HepG2 (cell line): ENCODE measurements around the gene PELI3. TPM values are rescaled to one million over a fixed set of nuclear protein-coding genes. Genes with fewer than 3 reads are reported as not detected.

Source experiments
- PREB ChIP-seq: sonication (generic); formaldehyde crosslinking; IDR thresholded peaks from 2 replicates; pipeline ENCODE4 v1.4.0; 2020; ENCODE audit warnings: missing genetic modification reagents
- TAF1 ChIP-seq: sonication (generic); formaldehyde crosslinking; IDR thresholded peaks from 2 replicates; pipeline ENCODE4 v1.4.0; 2020; ENCODE audit warnings: missing genetic modification reagents
- polyA plus RNA-seq, 8 experiments: library from polyadenylated mRNA; depleted of rRNA in 3 of 8; stranded (reverse) in 7 of 8; unstranded in 1 of 8; fragments of >200 nt; fragmentation: Illumina TruSeq in 4 of 8; extraction: Trizol in 4 of 8; gene quantifications; 2 replicates each; pipeline versions ENCODE4 v1.2.1 to v1.2.3, GENCODE V29; 2011 to 2016; ENCODE audit warnings: low read depth in 4 of 8, missing spikeins in 1 of 8, mixed read lengths in 1 of 8; ENCODE audit not compliant: insufficient read depth in 1 of 8
- small RNA-seq, 3 experiments: library from RNA; depleted of rRNA; stranded (forward); fragments of <200 nt; gene quantifications; one replicate each; pipeline ENCODE3, GENCODE V24; 2012; ENCODE audit warnings: low read depth in 2 of 3, low replicate concordance in 1 of 3; ENCODE audit not compliant: insufficient read length in 3 of 3, insufficient read depth in 2 of 3
- total RNA-seq, 5 experiments: library from RNA; depleted of rRNA; stranded (reverse); fragments of >200 nt; fragmentation: Illumina TruSeq; extraction: Trizol; gene quantifications; 2 replicates each; pipeline ENCODE4 v1.2.3, GENCODE V29; 2016; ENCODE audit warnings: low read depth in 1 of 5

The PELI3 gene
- total and polyA plus RNA-seq, 2 of the 13 experiments (the other 11 are each of a cell fraction or from before 2014, with no cell fraction given), result 2.0 to 4.0 TPM

- no peak for TF ChIP-seq PREB
- TF ChIP-seq TAF1 (CRISPR knock-in tag), result no peak
Measured at GRCh38 chr11:66524304-66525040, 57.8 kb downstream of the PELI3 start (continued).

Small RNA genes lying within 50 kb of the gene (small RNA-seq; reads per million reads assigned to genes)
- gene RF00416, result 0 reads per million in 3 experiments

Other genes with a start within 250 kb of the PELI3 start
- 5.8 and 8.9 TPM in 2 replicates for gene KLC2, start 209.2 kb upstream of the PELI3 start, total RNA-seq (2016; rRNA removed; fragmentation: Illumina TruSeq; extraction: Trizol)
- 9.2 and 13.5 TPM in 2 replicates for gene KLC2, start 209.2 kb upstream of the PELI3 start, polyA plus RNA-seq (2011; rRNA removed)
- gene RAB1B, start 198.3 kb upstream of the PELI3 start, total RNA-seq (2016; rRNA removed; fragmentation: Illumina TruSeq; extraction: Trizol), result 73.7 and 77.9 TPM in 2 replicates
- gene RAB1B, start 198.3 kb upstream of the PELI3 start, polyA plus RNA-seq (2011; rRNA removed), result 87.9 and 97.8 TPM in 2 replicates
- gene CNIH2, start 188.7 kb upstream of the PELI3 start, total RNA-seq (2016; rRNA removed; fragmentation: Illumina TruSeq; extraction: Trizol), result 0.18 and 0.60 TPM in 2 replicates
- 0.25 and 0.69 TPM in 2 replicates for gene CNIH2, start 188.7 kb upstream of the PELI3 start, polyA plus RNA-seq (2011; rRNA removed)
- gene YIF1A, start 177.8 kb upstream of the PELI3 start, total RNA-seq (2016; rRNA removed; fragmentation: Illumina TruSeq; extraction: Trizol), result 78.9 and 145 TPM in 2 replicates
- 133 and 166 TPM in 2 replicates for gene YIF1A, start 177.8 kb upstream of the PELI3 start, polyA plus RNA-seq (2011; rRNA removed)
- 0.10 and 0.18 TPM in 2 replicates for gene TMEM151A, start 175.0 kb upstream of the PELI3 start, total RNA-seq (2016; rRNA removed; fragmentation: Illumina TruSeq; extraction: Trizol)
- gene TMEM151A, start 175.0 kb upstream of the PELI3 start, polyA plus RNA-seq (2011; rRNA removed), result 0.33 and 0.48 TPM in 2 replicates
- gene CD248, start 149.9 kb upstream of the PELI3 start, total RNA-seq (2016; rRNA removed; fragmentation: Illumina TruSeq; extraction: Trizol), result 0.20 and 0.35 TPM in 2 replicates
- gene CD248, start 149.9 kb upstream of the PELI3 start, polyA plus RNA-seq (2011; rRNA removed), result 0.20 and 0.25 TPM in 2 replicates
- 3.9 and 4.1 TPM in 2 replicates for gene RIN1, start 130.5 kb upstream of the PELI3 start, total RNA-seq (2016; rRNA removed; fragmentation: Illumina TruSeq; extraction: Trizol)
- gene RIN1, start 130.5 kb upstream of the PELI3 start, polyA plus RNA-seq (2011; rRNA removed), result 2.4 and 4.2 TPM in 2 replicates
- gene BRMS1, start 121.8 kb upstream of the PELI3 start, total RNA-seq (2016; rRNA removed; fragmentation: Illumina TruSeq; extraction: Trizol), result 55.7 and 63.1 TPM in 2 replicates
- gene BRMS1, start 121.8 kb upstream of the PELI3 start, polyA plus RNA-seq (2011; rRNA removed), result 15.8 and 16.8 TPM in 2 replicates
- gene B4GAT1, start 119.3 kb upstream of the PELI3 start, total RNA-seq (2016; rRNA removed; fragmentation: Illumina TruSeq; extraction: Trizol), result 44.9 and 109 TPM in 2 replicates
- gene B4GAT1, start 119.3 kb upstream of the PELI3 start, polyA plus RNA-seq (2011; rRNA removed), result 40.4 and 47.8 TPM in 2 replicates
- 0.49 and 0.66 TPM in 2 replicates for gene SLC29A2, start 95.1 kb upstream of the PELI3 start, total RNA-seq (2016; rRNA removed; fragmentation: Illumina TruSeq; extraction: Trizol)
- gene SLC29A2, start 95.1 kb upstream of the PELI3 start, polyA plus RNA-seq (2011; rRNA removed), result 0.56 and 0.63 TPM in 2 replicates
- gene NPAS4, start 45.9 kb upstream of the PELI3 start, total RNA-seq (2016; rRNA removed; fragmentation: Illumina TruSeq; extraction: Trizol), result not detected in 2 replicates
- gene NPAS4, start 45.9 kb upstream of the PELI3 start, polyA plus RNA-seq (2011; rRNA removed), result not detected in 2 replicates
- 176 and 220 TPM in 2 replicates for gene MRPL11, start 28.1 kb upstream of the PELI3 start, total RNA-seq (2016; rRNA removed; fragmentation: Illumina TruSeq; extraction: Trizol)
- gene MRPL11, start 28.1 kb upstream of the PELI3 start, polyA plus RNA-seq (2011; rRNA removed), result 59.1 and 72.9 TPM in 2 replicates
- gene DPP3, start 13.5 kb downstream of the PELI3 start, total RNA-seq (2016; rRNA removed; fragmentation: Illumina TruSeq; extraction: Trizol), result 48.7 and 59.8 TPM in 2 replicates
- gene DPP3, start 13.5 kb downstream of the PELI3 start, polyA plus RNA-seq (2011; rRNA removed), result 38.4 and 48.4 TPM in 2 replicates
- gene BBS1, start 43.7 kb downstream of the PELI3 start, total RNA-seq (2016; rRNA removed; fragmentation: Illumina TruSeq; extraction: Trizol), result 8.1 and 14.1 TPM in 2 replicates
- 11.7 and 12.1 TPM in 2 replicates for gene BBS1, start 43.7 kb downstream of the PELI3 start, polyA plus RNA-seq (2011; rRNA removed)
- gene ZDHHC24, start 79.1 kb downstream of the PELI3 start, total RNA-seq (2016; rRNA removed; fragmentation: Illumina TruSeq; extraction: Trizol), result 1.9 and 4.3 TPM in 2 replicates
- gene ZDHHC24, start 79.1 kb downstream of the PELI3 start, polyA plus RNA-seq (2011; rRNA removed), result 4.3 and 6.0 TPM in 2 replicates
- gene ACTN3, start 80.0 kb downstream of the PELI3 start, total RNA-seq (2016; rRNA removed; fragmentation: Illumina TruSeq; extraction: Trizol), result 0.04 TPM in 1 of 2 replicates, not detected in the other
- 0.07 and 0.09 TPM in 2 replicates for gene ACTN3, start 80.0 kb downstream of the PELI3 start, polyA plus RNA-seq (2011; rRNA removed)
- not detected in 2 replicates for gene CTSF, start 101.7 kb downstream of the PELI3 start, total RNA-seq (2016; rRNA removed; fragmentation: Illumina TruSeq; extraction: Trizol)
- gene CTSF, start 101.7 kb downstream of the PELI3 start, polyA plus RNA-seq (2011; rRNA removed), result 0.17 TPM in 1 of 2 replicates, not detected in the other
- 0.17 and 0.42 TPM in 2 replicates for gene CCDC87, start 126.2 kb downstream of the PELI3 start, total RNA-seq (2016; rRNA removed; fragmentation: Illumina TruSeq; extraction: Trizol)
- 0.05 and 0.09 TPM in 2 replicates for gene CCDC87, start 126.2 kb downstream of the PELI3 start, polyA plus RNA-seq (2011; rRNA removed)
- gene CCS, start 126.3 kb downstream of the PELI3 start, total RNA-seq (2016; rRNA removed; fragmentation: Illumina TruSeq; extraction: Trizol), result 34.2 and 44.6 TPM in 2 replicates
- gene CCS, start 126.3 kb downstream of the PELI3 start, polyA plus RNA-seq (2011; rRNA removed), result 25.4 and 34.7 TPM in 2 replicates
- gene RBM14, start 149.7 kb downstream of the PELI3 start, total RNA-seq (2016; rRNA removed; fragmentation: Illumina TruSeq; extraction: Trizol), result 41.7 and 44.1 TPM in 2 replicates
- 12.7 and 14.6 TPM in 2 replicates for gene RBM14, start 149.7 kb downstream of the PELI3 start, polyA plus RNA-seq (2011; rRNA removed)
- 136 and 138 TPM in 2 replicates for gene RBM4, start 171.8 kb downstream of the PELI3 start, total RNA-seq (2016; rRNA removed; fragmentation: Illumina TruSeq; extraction: Trizol)
- 123 and 126 TPM in 2 replicates for gene RBM4, start 171.8 kb downstream of the PELI3 start, polyA plus RNA-seq (2011; rRNA removed)
- gene RBM4B, start 211.0 kb downstream of the PELI3 start, total RNA-seq (2016; rRNA removed; fragmentation: Illumina TruSeq; extraction: Trizol), result 25.6 and 25.8 TPM in 2 replicates
- gene RBM4B, start 211.0 kb downstream of the PELI3 start, polyA plus RNA-seq (2011; rRNA removed), result 32.4 and 33.5 TPM in 2 replicates